GM12864 (cell line): ENCODE measurements around the gene COQ4.
A peak's percentile ranks its signal among the peaks of the same experiment; 100 is the strongest.

Source experiments
- DNase-seq: peaks from one replicate; pipeline ENCODE4 v3.0.0-alpha.2; 2011; ENCODE audit warnings: low read depth
- H3K4me3 ChIP-seq: 2 replicates; pipeline ENCODE4 v1.5.1; 2011; ENCODE audit warnings: mild to moderate bottlenecking, low read depth, low read length, control low read depth
- CTCF ChIP-seq: IDR thresholded peaks from 2 replicates; pipeline ENCODE4 v1.5.1; 2011; ENCODE audit warnings: low read depth, mild to moderate bottlenecking, moderate library complexity, low read length, control low read depth, inconsistent platforms; ENCODE audit errors: missing control alignments

The COQ4 gene

GRCh38 chr9:128370367-128370751 is 47.7 kb downstream of the COQ4 start:
- TF ChIP-seq CTCF, result no peak
- no peak for DNase-seq
- peak overlapping the region; percentile 66 for H3K4me3 ChIP-seq

GRCh38 chr9:128370752-128371629 is 48.4 kb downstream of the COQ4 start, which contains the start of gene URM1:
TSS of gene URM1 (plus strand) at chr9:128371374. CDS start at chr9:128371381, 7 bp downstream.
- no peak for TF ChIP-seq CTCF
- peak within 1 kb of the TSS; percentile 66 for H3K4me3 ChIP-seq
- peak; percentile 74 for DNase-seq

- peak overlapping the region; percentile 66 for H3K4me3 ChIP-seq
- no peak for TF ChIP-seq CTCF
- DNase-seq, result no peak
These were observed 49.0 kb downstream of the COQ4 start for GRCh38 chr9:128371630-128372117.

GRCh38 chr9:128372188-128372641 is 49.6 kb downstream of the COQ4 start:
- no peak for TF ChIP-seq CTCF

GRCh38 chr9:128372784-128373183 is 50.1 kb downstream of the COQ4 start:
- no peak for TF ChIP-seq CTCF
- DNase-seq, result no peak
- H3K4me3 ChIP-seq, result no peak overlapping the region; the same call in 1 of the 2 replicates

More at GRCh38 chr9:128372188-128372641, 49.6 kb downstream of the COQ4 start:
- peak overlapping the region; percentile 66 for H3K4me3 ChIP-seq
- no peak for DNase-seq

- no peak for DNase-seq
- no peak for TF ChIP-seq CTCF
- H3K4me3 ChIP-seq, result no peak overlapping the region
These were observed 51.6 kb downstream of the COQ4 start for GRCh38 chr9:128374221-128374675.
